GM23248 (cell line): ENCODE data around the gene ZNF615. TPM values are rescaled to one million over a fixed set of nuclear protein-coding genes. Genes with fewer than 3 reads are reported as not detected.
"Not testable (repeated sequence)": the region's sequence is repeated elsewhere in the genome, so short reads cannot be mapped to it uniquely, and the experiment has no call there.

ENCODE experiments used
- DNase-seq: peaks from one replicate; pipeline ENCODE4 v3.0.0-alpha.2; 2015
- H2AFZ ChIP-seq: fragments of 200-600 bp; sonication (generic); 2 replicates; pipeline ENCODE4 v1.6.1; 2016; ENCODE audit warnings: antibody characterized with exemption
- H3F3A ChIP-seq: fragments of 200-600 bp; sonication (generic); 2 replicates; pipeline ENCODE4 v1.6.1; 2016; ENCODE audit warnings: mild to moderate bottlenecking, antibody characterized with exemption, mixed run types; ENCODE audit not compliant: insufficient read depth
- H3K27ac ChIP-seq: fragments of 200-600 bp; sonication (generic); 2 replicates; pipeline ENCODE4 v1.5.1; 2016; ENCODE audit warnings: mild to moderate bottlenecking
- H3K27me3 ChIP-seq: fragments of 200-600 bp; sonication (generic); replicated peaks from 2 replicates; pipeline ENCODE4 v1.6.1; 2016; ENCODE audit warnings: mild to moderate bottlenecking; ENCODE audit not compliant: insufficient read depth
- H3K36me3 ChIP-seq: fragments of 200-600 bp; sonication (generic); 2 replicates; pipeline ENCODE4 v1.6.1; 2016; ENCODE audit warnings: low read depth, mild to moderate bottlenecking
- H3K4me1 ChIP-seq: fragments of 200-600 bp; sonication (generic); 2 replicates; pipeline ENCODE4 v1.6.1; 2016; ENCODE audit warnings: mild to moderate bottlenecking; ENCODE audit not compliant: insufficient read depth
- H3K4me2 ChIP-seq: fragments of 200-600 bp; sonication (generic); one replicate; pipeline ENCODE4 v1.6.1; 2016; ENCODE audit warnings: mild to moderate bottlenecking; ENCODE audit not compliant: unreplicated experiment
- H3K4me3 ChIP-seq: fragments of 200-600 bp; sonication (generic); 2 replicates; pipeline ENCODE4 v1.5.1; 2016; ENCODE audit warnings: mild to moderate bottlenecking
- H3K79me2 ChIP-seq: fragments of 200-600 bp; sonication (generic); 2 replicates; pipeline ENCODE4 v1.6.1; 2016; ENCODE audit warnings: mild to moderate bottlenecking; ENCODE audit not compliant: insufficient read depth
- H3K9ac ChIP-seq: fragments of 200-600 bp; sonication (generic); 2 replicates; pipeline ENCODE4 v1.6.1; 2016; ENCODE audit warnings: mild to moderate bottlenecking
- H3K9me2 ChIP-seq: fragments of 200-600 bp; sonication (generic); 2 replicates; pipeline ENCODE4 v1.6.1; 2016; ENCODE audit warnings: mixed run types, mild to moderate bottlenecking, moderate library complexity; ENCODE audit not compliant: insufficient read depth
- H3K9me3 ChIP-seq: fragments of 200-600 bp; sonication (generic); one replicate; pipeline ENCODE4 v1.6.1; 2017; ENCODE audit warnings: low read depth
- H4K20me1 ChIP-seq: fragments of 200-600 bp; sonication (generic); 2 replicates; pipeline ENCODE4 v1.6.0; 2016; ENCODE audit not compliant: insufficient read depth
- EZH2 ChIP-seq: fragments of 200-600 bp; sonication (generic); IDR thresholded peaks from 2 replicates; pipeline ENCODE4 v1.6.1; 2018; ENCODE audit warnings: antibody characterized with exemption, mild to moderate bottlenecking; ENCODE audit not compliant: insufficient read depth, poor library complexity, severe bottlenecking
- EZH2phosphoT487 ChIP-seq: fragments of 200-600 bp; sonication (generic); IDR thresholded peaks from 2 replicates; pipeline ENCODE4 v1.6.1; 2018; ENCODE audit warnings: antibody characterized with exemption, moderate library complexity, mild to moderate bottlenecking, low read depth; ENCODE audit not compliant: insufficient read depth
- WGBS, 2 experiments: methylation state at CpG; one replicate each; pipeline ENCODE4 v1.1.6; 2015 to 2017; ENCODE audit warnings: low lambda C conversion rate in 2 of 2, low coverage in 1 of 2; ENCODE audit errors: missing lambda C conversion rate in 2 of 2; 5-methylcytosine and 5-hydroxymethylcytosine counted together
- in situ Hi-C: fragments of 300-500 bp; cut with MboI; formaldehyde crosslinking; loops from 2 replicates; pipeline ENCODE4 v1.15.0; 2020
- polyA plus RNA-seq: library from polyadenylated mRNA; unstranded; fragments of >200 nt; fragmentation: Nextera tagmentation; extraction: Ambion mirVana; gene quantifications from 2 replicates; pipeline ENCODE4 v1.2.1, GENCODE V29; 2016
- total RNA-seq: library from RNA; depleted of rRNA; stranded (reverse); fragments of >200 nt; shearing (Covaris generic); gene quantifications from 2 replicates; pipeline ENCODE4 v1.2.3, GENCODE V29; 2014

Gene ZNF615
- total and polyA plus RNA-seq, 2 experiments from 2014 or later: 4.6 to 6.9 TPM

- H3F3A ChIP-seq: peaks cover 11% of the 10 kb centered on the region; the same call in 1 of the 2 replicates
- H3K36me3 ChIP-seq: peaks cover 84% of the 10 kb centered on the region
- H3K79me2 ChIP-seq: peaks cover 15% of the 10 kb centered on the region; the same call in 1 of the 2 replicates
- 94 to 97% methylated on average over 4 of the region's 4 CpGs for WGBS, 2 experiments
- H3K4me1 ChIP-seq: no peaks in the 10 kb centered on the region
- in situ Hi-C loops: no loop called here
- no peak for TF ChIP-seq EZH2
- TF ChIP-seq EZH2phosphoT487: no peak
- no peak overlapping the region for H3K27ac ChIP-seq
- H3K4me2 ChIP-seq: no peak overlapping the region
- no peaks in the 10 kb centered on the region for H3K27me3 ChIP-seq
- no peak overlapping the region for H2AFZ ChIP-seq
- peaks cover 9% of the 10 kb centered on the region for H3K9me3 ChIP-seq
- H3K9ac ChIP-seq: no peak overlapping the region
- no peak for DNase-seq
- H3K9me2 ChIP-seq: no peaks in the 10 kb centered on the region
- no peaks in the 10 kb centered on the region for H4K20me1 ChIP-seq
- H3K4me3 ChIP-seq: no peak overlapping the region
These were observed 31.2 kb upstream of the ZNF615 start for GRCh38 chr19:52039169-52039568.

GRCh38 chr19:52034051-52034728 is 26.2 kb upstream of the ZNF615 start:
- Histone ChIP-seq H3K4me1 (0 out of 2 replicates have a peak, but pooled peaks cover 2% of the 10 kb centered on the region), H3K9me2 (no peaks in the 10 kb centered on the region), H3K9ac (no peak overlapping the region), H3K79me2 (no peaks in the 10 kb centered on the region), H3K9me3 (peaks cover 18% of the 10 kb centered on the region), H3K27me3 (no peaks in the 10 kb centered on the region), H2AFZ (no peak overlapping the region), H3K4me2 (no peak overlapping the region), H3K36me3 (peaks cover 74% of the 10 kb centered on the region), H4K20me1 (no peaks in the 10 kb centered on the region), H3F3A (peaks cover 22% of the 10 kb centered on the region), H3K27ac (no peak overlapping the region), H3K4me3 (peak overlapping the region; percentile 7; the same call in 1 of the 2 replicates)
- peak; percentile 41 for DNase-seq
- TF ChIP-seq EZH2phosphoT487 (no peak), EZH2 (no peak)
- in situ Hi-C loops: no loop called here
- 97 to 98% methylated on average over 12 of the region's 12 CpGs for WGBS, 2 experiments

GRCh38 chr19:52028780-52029123 is 20.7 kb upstream of the ZNF615 start:
- H3K9ac ChIP-seq: peak overlapping the region; percentile 97
- H3K4me1 ChIP-seq: peaks cover 8% of the 10 kb centered on the region; the same call in 1 of the 2 replicates
- H3F3A ChIP-seq: peaks cover 15% of the 10 kb centered on the region
- DNase-seq: no peak
- H2AFZ ChIP-seq: peak overlapping the region; percentile 89
- H3K9me3 ChIP-seq: peaks cover 8% of the 10 kb centered on the region
- H3K27me3 ChIP-seq: no peaks in the 10 kb centered on the region
- TF ChIP-seq EZH2: no peak
- no peak for TF ChIP-seq EZH2phosphoT487
- peak overlapping the region; percentile 92 for H3K4me3 ChIP-seq
- WGBS, 2 experiments: 11 to 16% methylated on average over 5 of the region's 5 CpGs
- no peaks in the 10 kb centered on the region for H3K9me2 ChIP-seq
- peak overlapping the region; percentile 92 for H3K27ac ChIP-seq
- peaks cover 30% of the 10 kb centered on the region for H3K79me2 ChIP-seq
- in situ Hi-C loops: no loop called here
- peaks cover 35% of the 10 kb centered on the region for H3K36me3 ChIP-seq
- H4K20me1 ChIP-seq: no peaks in the 10 kb centered on the region
- H3K4me2 ChIP-seq: peak overlapping the region; percentile 72

GRCh38 chr19:52028027-52028779 is 20.2 kb upstream of the ZNF615 start, which contains the start of gene ZNF614:
Gene ZNF614, minus strand, starts transcription at chr19:52028379. Its CDS starts 2,634 bp downstream, at chr19:52025745.
- Histone ChIP-seq H3K4me1 (peaks cover 8% of the 10 kb centered on the region; the same call in 1 of the 2 replicates), H3F3A (peaks cover 15% of the 10 kb centered on the region), H3K27ac (peak within 1 kb of the TSS; percentile 92), H2AFZ (peak within 1 kb of the TSS; percentile 89), H4K20me1 (no peaks in the 10 kb centered on the region), H3K9me2 (no peaks in the 10 kb centered on the region), H3K9ac (peak within 1 kb of the TSS; percentile 97), H3K27me3 (no peaks in the 10 kb centered on the region), H3K4me2 (peak within 1 kb of the TSS; percentile 72), H3K36me3 (peaks cover 35% of the 10 kb centered on the region), H3K79me2 (peaks cover 30% of the 10 kb centered on the region), H3K9me3 (peaks cover 2% of the 10 kb centered on the region), H3K4me3 (peak within 1 kb of the TSS; percentile 92)
- 1 to 2% methylated on average over 46 to 53 of the region's 53 CpGs for WGBS, 2 experiments
- TF ChIP-seq EZH2: no peak
- no peak for TF ChIP-seq EZH2phosphoT487
- peak; percentile 97 for DNase-seq
- in situ Hi-C loops: no loop called here

GRCh38 chr19:52026255-52026990 is 18.4 kb upstream of the ZNF615 start:
- H3K4me2 ChIP-seq, H2AFZ ChIP-seq, H3K4me3 ChIP-seq, H4K20me1 ChIP-seq, H3K9ac ChIP-seq, H3K4me1 ChIP-seq, DNase-seq, H3K27me3 ChIP-seq, in situ Hi-C loops, H3K27ac ChIP-seq, H3K9me3 ChIP-seq, H3K9me2 ChIP-seq: not testable (repeated sequence)
- Histone ChIP-seq H3K36me3 (peaks cover 29% of the 10 kb centered on the region), H3K79me2 (peaks cover 38% of the 10 kb centered on the region), H3F3A (peaks cover 15% of the 10 kb centered on the region)
- 90 to 92% methylated on average over 15 of the region's 15 CpGs for WGBS, 2 experiments

GRCh38 chr19:52024478-52024877 is 16.5 kb upstream of the ZNF615 start:
- H3K36me3 ChIP-seq: peaks cover 38% of the 10 kb centered on the region
- in situ Hi-C loops, H3K9me3 ChIP-seq, H3K4me3 ChIP-seq, H3K9me2 ChIP-seq, H2AFZ ChIP-seq, DNase-seq, H3K27ac ChIP-seq, H3K27me3 ChIP-seq, H3K4me1 ChIP-seq, H3K9ac ChIP-seq, H4K20me1 ChIP-seq, H3K4me2 ChIP-seq: not testable (repeated sequence)
- H3K79me2 ChIP-seq: peaks cover 58% of the 10 kb centered on the region
- H3F3A ChIP-seq: peaks cover 11% of the 10 kb centered on the region; the same call in 1 of the 2 replicates
- 96 to 98% methylated on average over 4 of the region's 4 CpGs for WGBS, 2 experiments
